ENCODE results near the gene TRIP12.

DNA sequence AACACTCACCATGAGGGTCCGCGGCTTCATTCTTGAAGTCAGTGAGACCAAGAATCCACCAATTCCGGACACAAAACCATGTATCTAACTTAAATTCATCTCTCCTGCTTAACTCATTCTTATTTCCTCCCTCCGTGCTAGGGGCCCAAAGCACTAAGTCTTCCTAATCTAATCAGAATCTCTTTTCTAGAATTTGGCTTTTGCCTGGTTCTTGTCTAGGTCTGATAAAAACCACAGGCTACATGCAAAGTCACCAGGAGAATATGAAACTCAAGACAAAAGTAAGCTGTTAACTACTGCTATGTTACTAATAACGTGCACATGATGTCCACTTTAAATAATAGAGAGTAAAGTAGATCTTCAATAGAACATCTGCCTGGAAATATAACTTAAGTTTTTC is 69.9 kb downstream of the TRIP12 start:
- no peak for TF ChIP-seq CTCF (IDR thresholded peaks at IDR 0.05)
- no peak for TF ChIP-seq POLR2A (IDR thresholded peaks at IDR 0.05)
